Fibroblast of gingiva (primary cell): ENCODE measurements around the gene LRCH4.
"Not testable (repeated sequence)": the region's sequence is repeated elsewhere in the genome, so short reads cannot be mapped to it uniquely, and the experiment has no call there.

Source experiments
- DNase-seq: peaks from one replicate; pipeline ENCODE4 v3.0.0-alpha.2; 2011; ENCODE audit warnings: low read depth

LRCH4 gene

DNA sequence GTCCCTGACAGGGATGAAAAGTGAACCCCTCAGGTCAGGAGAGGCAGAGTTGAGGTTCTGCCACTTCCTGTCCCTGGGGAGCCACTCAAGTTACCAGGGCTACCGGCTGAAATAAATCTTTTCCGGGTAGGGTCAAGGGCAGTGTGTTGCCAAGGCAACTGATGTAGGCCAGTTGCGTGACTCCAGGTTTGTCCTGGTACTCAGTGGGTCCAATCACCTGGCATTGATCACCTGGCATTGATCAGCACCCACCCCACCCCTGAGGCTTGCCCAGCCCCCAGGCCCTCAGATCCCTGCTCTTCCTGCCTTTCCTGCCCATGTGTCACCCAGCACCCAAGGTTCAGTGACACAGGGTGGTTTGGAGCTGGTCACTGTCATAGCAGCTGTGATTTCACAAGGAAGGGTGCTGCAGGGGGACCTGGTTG is 18.2 kb downstream of the LRCH4 start:
- no peak for DNase-seq

DNA sequence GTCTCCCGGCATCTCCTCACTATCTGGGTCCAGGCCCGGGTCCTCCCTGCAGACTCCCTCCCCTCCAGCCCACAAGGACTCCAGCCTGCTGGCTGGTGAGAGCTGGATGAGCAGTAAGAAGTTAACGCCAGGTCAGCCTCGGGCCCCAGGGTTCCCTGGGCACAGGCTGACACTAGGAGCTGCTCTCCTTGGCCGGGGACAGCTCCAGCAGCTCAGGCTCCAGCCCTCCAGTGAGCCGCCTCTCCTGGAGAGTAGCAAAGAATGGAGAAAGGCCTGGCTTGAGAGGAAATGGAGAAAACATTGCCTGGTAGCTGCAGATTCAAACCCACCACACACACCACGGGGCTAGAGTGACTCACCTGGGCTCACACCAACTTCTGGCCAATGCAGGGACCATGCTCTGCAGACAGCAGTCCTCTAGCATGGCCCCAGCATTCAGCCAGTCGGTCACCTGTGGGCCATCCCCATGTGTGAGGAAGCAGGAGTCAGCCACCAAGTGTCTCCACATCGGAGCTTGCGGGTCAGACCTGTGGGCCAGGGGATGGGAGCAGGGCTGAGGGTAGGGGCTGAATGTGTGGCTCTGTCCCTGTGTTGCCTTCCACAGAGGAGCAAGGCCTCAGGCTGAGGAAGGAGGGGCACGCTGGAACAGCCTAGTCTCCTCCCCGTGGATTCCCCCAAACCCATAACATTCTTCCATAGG is 18.7 kb downstream of the LRCH4 start:
- DNase-seq = no peak

DNA sequence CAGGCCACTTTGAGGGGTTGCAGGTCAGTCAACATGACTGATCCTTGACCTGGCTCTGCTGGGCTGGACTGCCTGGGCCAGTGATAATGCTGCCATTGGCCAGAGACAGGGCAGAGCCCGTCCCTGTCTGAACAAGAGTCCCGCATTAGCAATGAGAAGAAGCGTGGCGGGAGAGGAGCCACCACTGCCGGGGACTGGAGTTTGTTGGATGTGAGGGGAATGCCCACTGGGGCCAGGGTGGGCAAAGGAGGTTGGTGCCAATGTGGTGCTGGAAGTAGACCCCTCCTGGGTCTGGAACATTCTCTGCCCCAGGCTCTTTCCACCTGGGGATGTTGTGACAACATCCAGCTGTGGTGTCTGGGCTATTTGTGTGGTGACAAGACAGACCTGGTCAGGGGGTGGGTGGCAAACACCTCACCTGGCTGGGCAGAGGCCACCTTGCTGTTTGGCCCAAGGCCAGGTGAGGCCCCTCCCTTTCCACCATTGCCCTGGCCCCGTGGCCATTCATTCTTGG is 19.9 kb downstream of the LRCH4 start:
- no peak for DNase-seq

DNA sequence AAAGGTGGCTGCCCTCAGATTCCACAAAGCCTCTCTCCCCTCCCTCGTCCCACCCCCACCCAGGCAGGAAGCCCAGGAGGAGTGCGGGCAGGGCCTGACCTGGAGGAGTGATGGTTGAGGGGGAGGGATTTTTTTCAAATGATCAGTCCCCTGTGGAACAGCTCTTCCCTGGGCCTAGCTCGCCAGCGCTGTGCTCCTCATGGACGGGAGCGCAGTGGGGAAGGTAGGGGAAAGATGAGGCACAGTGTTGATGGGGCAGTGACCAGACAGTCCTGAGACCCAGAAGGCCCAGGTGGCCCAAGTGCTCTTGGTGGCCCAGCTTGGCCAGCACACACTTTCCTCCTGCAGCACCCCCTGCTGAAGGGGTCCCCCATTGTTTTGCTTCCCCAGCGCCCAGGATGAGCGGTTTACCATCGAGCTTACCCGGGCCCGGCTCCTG is 20.8 kb downstream of the LRCH4 start:
- DNase-seq = no peak

DNA sequence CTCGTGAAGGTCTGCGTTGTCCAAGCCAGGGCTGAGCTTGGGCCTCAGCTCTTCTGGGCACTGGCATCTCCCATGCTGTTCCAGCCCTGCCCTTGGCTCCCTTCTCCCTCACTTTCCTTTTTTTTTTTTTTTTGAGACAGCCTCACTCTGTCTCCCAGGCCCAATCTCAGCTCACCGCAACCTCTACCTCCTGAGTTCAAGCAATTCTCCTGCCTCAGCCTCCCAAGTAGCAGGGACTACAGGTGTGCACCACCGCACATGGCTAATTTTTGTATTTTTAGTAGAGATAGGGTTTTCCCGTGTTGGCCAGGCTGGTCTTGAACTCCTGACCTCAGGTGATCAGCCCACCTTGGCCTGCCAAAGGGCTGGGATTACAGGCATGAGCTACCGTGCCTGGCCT is 21.5 kb downstream of the LRCH4 start:
- not testable (repeated sequence) for DNase-seq

DNA sequence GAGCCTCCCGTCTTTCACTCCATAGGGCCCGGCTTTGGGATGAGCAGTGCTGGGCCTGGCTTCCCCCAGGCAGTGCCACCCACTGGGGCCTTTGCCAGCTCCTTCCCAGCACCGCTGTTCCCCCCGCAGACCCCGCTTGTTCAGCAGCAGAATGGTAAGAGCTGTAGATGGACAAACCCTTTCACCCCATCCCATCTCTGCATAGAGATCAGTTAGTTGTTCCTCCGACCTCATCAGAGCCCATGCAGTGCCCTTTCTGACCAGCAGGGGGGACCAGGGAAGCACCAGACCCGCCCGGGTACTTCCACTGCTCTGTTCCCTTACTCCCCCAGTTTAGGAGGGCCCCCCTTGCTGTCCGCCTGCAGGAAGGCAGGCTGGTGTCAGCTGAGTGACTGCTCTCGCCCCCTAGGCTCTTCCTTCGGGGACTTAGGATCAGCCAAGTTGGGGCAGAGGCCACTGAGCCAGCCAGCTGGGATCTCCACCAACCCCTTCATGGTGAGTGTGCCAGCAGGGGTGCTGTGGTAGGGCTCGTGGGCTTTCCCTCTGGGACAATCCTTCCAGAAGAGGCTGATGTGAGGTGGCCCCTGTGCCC is 22.0 kb downstream of the LRCH4 start:
- DNase-seq = peak; percentile 66

DNA sequence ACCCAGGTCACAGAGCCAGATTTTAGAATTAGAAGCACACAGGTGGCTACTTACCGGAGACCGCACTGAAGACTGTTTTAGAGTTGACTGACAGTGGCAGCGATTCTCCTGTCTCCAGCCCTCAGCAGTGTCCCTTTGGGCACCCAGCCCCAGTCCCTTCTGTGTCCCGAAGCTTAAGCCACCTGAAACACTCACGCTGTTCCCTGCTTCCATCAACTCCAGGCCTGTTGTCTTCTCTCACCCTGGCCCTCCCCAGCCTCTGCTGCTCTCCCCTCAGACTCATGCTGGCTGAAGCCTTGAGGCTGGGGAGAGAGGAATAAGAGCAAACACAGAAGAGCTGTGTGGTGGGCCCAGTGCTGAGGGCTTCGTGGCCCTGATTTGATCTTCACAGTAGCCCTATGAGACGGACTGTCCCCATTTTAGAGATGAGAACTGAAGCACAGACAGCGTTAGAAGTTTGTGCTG is 22.8 kb downstream of the LRCH4 start:
- DNase-seq = no peak

DNA sequence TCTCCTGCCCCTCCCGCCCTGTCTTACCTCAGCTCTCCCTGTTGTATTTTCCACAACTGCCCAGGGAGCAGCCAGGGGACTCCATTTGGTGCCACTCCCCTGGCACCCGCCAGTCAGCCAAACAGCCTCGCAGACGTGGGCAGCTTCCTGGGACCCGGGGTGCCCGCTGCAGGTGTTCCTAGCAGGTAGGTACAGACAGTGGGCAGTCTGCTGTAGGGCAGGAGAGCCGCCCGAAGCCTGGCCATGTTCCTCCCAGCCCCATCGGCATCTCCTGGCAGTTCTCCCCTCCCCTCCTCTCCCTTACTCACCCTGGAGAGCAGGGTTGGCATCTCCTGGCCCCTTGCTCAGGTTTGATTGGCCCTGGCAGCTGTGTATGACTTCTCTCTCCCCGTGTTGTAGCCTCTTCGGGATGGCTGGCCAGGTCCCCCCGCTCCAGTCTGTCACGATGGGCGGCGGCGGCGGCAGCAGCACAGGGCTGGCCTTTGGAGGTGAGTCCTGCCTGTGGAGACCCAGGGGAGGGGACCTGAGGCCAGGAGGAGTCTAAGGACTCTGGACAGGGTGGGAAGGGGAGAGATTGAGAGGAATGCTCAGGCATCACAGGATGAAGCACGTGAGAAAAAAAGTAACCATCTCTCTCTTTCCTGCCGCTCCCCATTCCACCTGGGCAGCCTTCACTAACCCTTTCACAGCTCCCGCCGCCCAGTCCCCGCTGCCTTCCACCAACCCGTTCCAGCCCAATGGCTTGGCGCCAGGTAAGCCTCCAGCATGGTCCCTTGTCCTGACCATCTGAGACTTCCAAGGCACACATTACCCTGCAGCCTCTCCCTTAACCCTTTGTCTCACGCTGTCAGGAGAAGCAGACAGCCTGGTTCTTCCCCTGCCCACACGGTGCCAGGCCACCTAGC is 23.5 kb downstream of the LRCH4 start:
- no peak for DNase-seq

DNA sequence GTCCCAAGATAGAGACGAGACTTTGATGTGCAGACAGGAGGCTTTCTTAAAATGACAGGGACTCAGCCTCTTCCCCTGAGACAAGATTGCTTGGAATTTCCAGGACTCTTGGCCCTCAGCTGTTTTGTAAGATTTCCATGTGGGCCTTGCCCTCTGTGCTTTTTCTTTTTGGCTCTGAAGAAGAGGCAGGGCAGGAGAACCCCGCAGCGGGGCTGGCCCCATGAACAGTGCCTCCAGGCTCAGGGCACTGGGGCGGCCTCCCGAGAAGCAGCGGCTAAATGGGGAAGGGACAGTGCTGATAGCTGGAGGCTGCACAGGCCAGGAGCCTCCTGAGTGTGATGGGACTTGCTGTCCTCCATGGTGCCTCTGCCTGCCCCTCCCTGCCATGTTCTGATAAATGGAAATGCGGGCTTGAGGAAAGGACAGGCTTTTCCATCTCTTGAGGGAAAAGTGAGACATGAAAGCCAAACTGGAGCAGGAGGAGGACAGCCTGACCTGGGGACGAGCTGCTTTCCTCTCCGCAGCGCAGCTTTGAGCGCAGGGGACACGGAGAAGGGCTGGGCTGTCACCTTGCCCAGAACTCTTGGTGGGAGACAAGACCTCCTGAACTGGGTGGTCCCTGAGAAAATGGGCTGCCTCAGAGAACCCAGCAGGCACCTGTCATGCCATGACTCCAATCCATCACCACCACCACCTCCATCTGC is 24.3 kb downstream of the LRCH4 start:
- no peak for DNase-seq

DNA sequence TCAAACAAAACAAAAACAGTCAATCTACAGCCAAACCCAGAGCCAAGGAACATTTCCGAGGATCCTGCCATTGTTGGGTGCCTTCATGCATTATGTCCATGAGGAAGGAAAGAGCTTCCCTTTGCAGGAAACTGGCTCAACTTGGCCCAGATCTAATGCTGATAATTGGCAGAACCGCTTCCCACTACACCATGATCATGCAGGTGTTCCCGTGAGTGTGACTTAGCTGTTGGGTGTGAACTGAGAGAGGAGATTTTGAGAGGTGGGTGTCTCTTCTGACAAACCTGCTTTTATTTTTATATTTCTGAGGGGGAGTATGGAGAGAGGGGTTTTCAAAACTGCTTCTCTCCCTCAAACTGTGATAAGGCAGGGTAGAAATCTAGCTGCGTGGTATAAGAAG is 26.8 kb downstream of the LRCH4 start:
- DNase-seq = no peak

DNA sequence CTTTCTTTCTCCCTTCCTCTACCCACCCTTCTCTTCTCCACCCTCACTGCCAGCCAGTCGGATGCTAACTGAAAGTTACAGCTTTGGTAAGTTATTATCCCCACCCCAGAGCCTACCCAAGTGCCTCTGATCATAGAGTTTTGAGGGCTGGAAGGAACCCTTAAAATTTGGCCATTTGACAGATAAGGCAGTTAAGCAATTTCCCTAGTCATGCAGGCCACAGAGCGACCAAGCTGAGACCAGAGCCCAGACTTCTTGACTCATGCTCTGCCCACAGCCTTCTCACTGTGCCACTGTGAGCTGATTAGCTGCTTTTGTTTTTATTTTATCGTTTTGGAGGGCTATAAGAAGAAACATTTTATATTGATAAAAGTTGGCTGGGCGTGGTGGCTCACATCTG is 29.4 kb downstream of the LRCH4 start:
- DNase-seq = peak; percentile 76

DNA sequence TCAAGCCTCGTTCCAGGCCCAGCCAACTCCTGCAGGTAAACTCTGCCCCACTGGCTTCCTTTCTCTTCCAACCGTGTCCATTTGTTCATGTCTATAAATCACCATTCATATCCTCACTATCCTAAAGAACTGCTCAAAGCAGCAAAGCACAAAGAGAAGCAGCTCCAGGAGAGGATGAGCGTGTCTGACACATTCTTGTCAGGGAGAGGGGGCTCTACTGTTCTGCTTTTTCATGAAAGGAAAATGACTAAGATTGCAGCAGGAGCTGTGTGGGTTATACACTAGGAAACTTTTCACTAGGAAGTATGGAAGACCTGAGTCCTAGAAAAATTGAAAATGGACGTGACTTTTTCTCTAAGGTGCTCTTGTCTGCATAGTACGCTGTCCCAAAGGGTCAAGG is 30.2 kb downstream of the LRCH4 start:
- DNase-seq = no peak

DNA sequence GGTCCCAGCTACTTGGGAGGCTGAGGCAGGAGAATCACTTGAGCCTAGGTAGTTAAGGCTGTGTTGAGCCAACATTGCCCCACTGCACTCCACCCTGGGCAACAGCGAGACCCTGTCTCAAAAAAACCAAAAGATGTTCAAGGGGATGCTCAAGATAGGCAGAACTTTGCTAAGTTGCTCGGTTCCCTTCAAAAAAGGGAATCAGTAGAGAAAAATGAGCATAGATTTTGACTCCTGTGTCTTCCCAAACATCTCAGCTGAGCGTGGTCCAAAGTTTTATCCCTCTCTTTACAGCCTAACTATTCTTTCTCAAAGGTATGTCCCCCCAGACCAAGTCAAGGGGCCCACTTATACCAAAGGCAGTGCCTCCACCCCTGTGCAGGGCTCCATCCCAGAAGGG is 32.9 kb downstream of the LRCH4 start:
- no peak for DNase-seq

DNA sequence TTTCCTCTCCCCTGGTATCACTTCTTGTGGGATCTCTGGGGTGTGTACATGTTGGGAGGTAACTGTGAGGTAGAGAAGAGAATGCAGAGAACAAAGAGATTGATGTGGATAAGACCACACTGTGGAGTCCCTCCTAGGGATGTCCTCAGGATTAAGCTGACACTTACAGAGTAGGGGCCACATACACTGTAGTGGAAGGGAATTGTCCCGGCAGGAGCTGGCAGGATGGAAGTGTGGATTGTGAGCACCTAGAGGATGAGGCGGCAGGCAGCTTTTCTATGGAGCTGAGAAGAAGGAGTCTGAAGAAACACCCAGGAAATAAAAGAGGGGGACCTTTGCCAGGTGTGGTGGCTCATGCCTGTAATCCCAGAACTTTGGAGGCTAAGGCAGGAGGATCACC is 33.4 kb downstream of the LRCH4 start:
- no peak for DNase-seq

DNA sequence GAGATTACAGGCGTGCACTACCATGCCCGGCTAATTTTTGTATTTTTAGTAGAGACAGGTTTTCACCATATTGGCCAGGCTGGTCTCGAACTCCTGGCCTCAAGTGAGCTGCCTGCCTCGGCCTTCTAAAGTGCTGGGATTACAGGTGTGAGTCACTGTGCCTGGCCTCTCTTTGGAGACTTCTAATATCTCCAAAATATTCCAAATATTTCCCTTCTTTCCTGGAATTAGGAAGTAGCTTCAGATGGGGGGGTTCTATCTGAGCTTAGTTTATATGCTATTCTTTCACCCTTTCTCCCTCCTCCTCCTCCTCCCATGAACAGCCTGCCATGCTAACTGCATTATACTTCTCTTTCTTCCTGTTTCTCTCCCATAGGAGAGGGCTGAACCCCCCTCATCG is 37.5 kb downstream of the LRCH4 start:
- not testable (repeated sequence) for DNase-seq

DNA sequence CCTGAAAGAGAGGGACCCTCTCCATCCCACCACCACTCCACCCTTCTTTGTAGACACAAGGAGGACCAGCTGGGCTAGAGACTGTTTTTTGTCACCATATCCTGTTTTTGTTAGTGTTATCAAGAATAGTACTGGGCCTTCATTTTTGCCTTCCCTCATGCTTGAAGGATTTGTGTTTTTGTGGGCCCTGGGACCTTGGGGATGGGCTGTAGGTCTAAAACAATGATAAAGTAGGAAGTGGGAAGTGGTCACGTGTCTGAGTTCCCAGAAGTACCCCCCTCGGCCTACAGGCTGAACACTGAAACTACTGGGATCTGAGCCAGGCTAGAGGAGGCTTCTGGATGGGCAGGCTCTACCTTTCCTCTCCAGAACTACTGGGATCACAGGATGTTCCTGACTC is 38.1 kb downstream of the LRCH4 start:
- no peak for DNase-seq

DNA sequence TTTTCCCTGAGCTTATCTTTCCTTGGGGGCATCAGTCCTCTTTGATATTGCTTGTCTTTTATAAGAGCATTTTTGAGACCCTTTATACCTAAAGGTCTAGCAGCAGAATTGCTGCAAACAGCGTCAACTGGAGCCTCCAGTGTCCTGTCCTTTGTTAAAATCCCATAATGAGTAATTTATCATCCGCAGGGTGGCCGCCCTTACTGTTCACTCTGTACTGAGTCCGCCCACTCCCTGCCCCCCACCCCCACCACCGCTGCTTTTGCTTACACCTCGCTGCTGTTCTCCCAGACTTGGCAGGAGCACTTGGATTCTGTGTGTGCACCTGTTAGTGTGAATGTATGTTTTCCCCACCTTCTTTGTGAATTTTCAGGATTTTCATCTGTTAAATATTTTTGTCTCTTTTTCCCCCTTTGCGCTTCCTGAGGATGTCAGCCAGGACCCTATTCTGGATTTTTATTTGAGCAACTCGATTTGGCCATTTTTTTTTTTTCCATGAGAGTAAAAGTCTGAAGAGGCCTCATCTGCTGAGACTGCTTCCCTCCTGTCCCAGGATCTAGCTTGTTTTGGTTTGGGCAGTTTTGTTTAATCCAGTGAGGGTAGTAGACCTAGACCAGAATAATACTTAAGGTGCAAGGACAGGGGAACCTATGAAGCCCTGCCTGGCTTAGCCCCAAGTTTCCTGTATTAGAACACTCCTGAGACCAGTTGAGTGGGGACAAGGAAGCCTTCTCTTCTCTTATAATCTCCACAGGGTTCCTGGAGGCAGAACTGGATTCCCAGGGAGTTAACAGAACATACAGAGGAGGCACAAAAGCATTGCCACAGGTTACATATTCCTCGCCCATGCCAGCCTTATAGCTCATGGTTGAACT is 38.8 kb downstream of the LRCH4 start:
- no peak for DNase-seq

DNA sequence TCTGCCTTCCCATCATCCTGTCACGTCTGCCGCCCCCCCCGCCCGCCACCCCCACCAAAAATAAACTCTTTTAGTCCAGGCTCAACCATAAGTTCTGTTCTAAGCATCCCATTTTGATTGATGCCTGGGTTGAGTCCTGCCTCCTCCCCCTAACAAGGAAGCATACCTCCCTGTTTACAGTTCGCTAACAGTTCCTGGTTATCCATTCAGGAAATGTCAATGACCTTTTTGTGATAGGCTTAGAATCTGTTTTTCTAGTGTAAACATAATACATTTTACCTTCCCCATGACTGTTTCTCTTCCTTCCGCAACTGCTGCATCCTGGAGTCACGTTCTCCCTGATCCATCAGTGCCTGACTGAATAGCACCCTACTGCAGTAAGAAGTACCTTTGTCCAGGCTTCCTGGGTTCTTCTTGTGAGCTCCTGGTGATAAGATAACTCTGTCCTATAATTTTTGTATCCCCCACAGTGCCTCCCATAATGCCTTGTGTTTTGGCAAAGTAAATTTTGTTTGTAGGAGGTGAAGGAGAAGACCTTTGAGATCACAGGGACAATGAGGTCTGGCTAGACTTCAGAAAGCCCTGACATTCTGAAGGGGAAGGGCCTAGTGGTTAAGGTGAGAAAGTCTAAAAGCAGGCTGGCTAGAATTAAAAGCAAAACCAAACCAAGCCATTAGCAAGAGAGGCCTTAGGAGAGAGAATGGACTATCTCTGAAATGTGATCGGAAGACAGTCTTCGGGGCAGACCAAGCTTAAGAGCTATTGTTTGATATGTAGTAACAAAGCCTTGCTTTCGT is 39.6 kb downstream of the LRCH4 start:
- DNase-seq = no peak

DNA sequence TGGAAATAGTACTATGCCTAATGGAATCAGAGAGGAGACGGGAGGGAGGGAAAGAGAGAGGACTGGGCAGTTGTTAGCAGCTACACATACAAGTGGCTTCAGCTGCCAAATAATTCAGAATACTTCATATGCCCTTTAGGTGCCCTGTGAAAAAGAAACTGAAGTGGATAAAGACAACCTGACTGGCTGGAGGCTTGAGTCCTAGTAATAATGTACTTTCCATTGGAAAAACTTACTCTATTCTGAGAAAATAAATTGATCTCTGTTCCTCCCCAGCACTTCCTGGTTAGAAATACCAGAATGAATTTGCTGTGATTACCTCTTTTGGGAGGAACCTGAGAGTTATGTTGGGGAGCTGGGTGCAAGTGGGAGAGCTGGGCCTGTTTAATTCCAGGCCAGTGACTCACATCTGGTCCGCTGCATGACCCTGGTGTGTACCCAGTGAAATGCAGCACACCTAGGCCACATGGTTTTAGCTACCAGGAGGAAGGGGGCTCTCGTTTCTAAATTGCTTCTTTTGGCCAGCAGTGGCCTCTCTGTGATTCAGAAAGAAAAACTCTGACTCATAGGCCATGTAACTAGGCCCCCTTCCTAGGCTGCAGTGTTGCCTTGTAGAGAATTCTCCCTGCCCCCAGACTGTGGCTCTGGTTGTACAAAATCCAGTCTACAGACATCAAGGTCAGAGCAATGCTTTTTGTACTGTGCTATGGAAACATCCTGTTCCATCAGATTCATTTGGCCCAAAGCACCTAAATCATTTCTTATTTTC is 40.4 kb downstream of the LRCH4 start:
- peak; percentile 71 for DNase-seq
